Activated naive CD4-positive, alpha-beta T cell treated with Interleukin-2 at 50 U/mL for 16 hours (primary cell): ENCODE results near the gene GLT6D1.
"Not testable (repeated sequence)": the region's sequence is repeated elsewhere in the genome, so short reads cannot be mapped to it uniquely, and the experiment has no call there.

Experiments used
- DNase-seq: peaks from one replicate; pipeline ENCODE4 v3.0.0-alpha.2; 2020

GLT6D1 gene

GRCh38 chr9:135639196-135639595, at the start of gene GLT6D1:
GLT6D1 (minus strand) TSS chr9:135639540; CDS start chr9:135639187, 353 bp downstream.
- no peak for DNase-seq

GRCh38 chr9:135689011-135689410, 49.7 kb upstream of the GLT6D1 start:
- DNase-seq = no peak

GRCh38 chr9:135687216-135687615, 47.9 kb upstream of the GLT6D1 start:
- DNase-seq = no peak

GRCh38 chr9:135684691-135685090, 45.4 kb upstream of the GLT6D1 start:
- no peak for DNase-seq

GRCh38 chr9:135683401-135684034, 44.2 kb upstream of the GLT6D1 start:
- DNase-seq = no peak

GRCh38 chr9:135681161-135681560, 41.8 kb upstream of the GLT6D1 start:
- no peak for DNase-seq

GRCh38 chr9:135680056-135680455, 40.7 kb upstream of the GLT6D1 start:
- DNase-seq = no peak

- no peak for DNase-seq
These were observed 39.1 kb upstream of the GLT6D1 start for GRCh38 chr9:135678236-135679017.

- DNase-seq = no peak
These were observed 38.4 kb upstream of the GLT6D1 start for GRCh38 chr9:135677641-135678168.

GRCh38 chr9:135676891-135677290, 37.6 kb upstream of the GLT6D1 start:
- no peak for DNase-seq

- DNase-seq = no peak
These were observed 35.6 kb upstream of the GLT6D1 start for GRCh38 chr9:135674977-135675376.

- no peak for DNase-seq
These were observed 34.6 kb upstream of the GLT6D1 start for GRCh38 chr9:135673941-135674340.

- not testable (repeated sequence) for DNase-seq
These were observed 33.4 kb upstream of the GLT6D1 start for GRCh38 chr9:135672786-135673185.

- DNase-seq = no peak
These were observed 32.3 kb upstream of the GLT6D1 start for GRCh38 chr9:135671591-135672041.

- no peak for DNase-seq
These were observed 31.6 kb upstream of the GLT6D1 start for GRCh38 chr9:135670721-135671590.

- no peak for DNase-seq
These were observed 30.4 kb upstream of the GLT6D1 start for GRCh38 chr9:135669616-135670285.

GRCh38 chr9:135669018-135669417, 29.7 kb upstream of the GLT6D1 start:
- not testable (repeated sequence) for DNase-seq

- DNase-seq = no peak
These were observed 28.2 kb upstream of the GLT6D1 start for GRCh38 chr9:135667463-135668001.

GRCh38 chr9:135666534-135667462, 27.5 kb upstream of the GLT6D1 start:
- DNase-seq = no peak

- no peak for DNase-seq
These were observed 26.5 kb upstream of the GLT6D1 start for GRCh38 chr9:135665795-135666189.
